Measurements from ENCODE around the gene FECH. TPM values are rescaled to one million over a fixed set of nuclear protein-coding genes. Genes with fewer than 3 reads are reported as not detected.

FECH gene
- total and polyA plus RNA-seq, 9 of the 15 experiments (the other 6 are each of a cell fraction or from before 2014, with no cell fraction given): 19.8 to 170 (median 56.8) TPM

DNA sequence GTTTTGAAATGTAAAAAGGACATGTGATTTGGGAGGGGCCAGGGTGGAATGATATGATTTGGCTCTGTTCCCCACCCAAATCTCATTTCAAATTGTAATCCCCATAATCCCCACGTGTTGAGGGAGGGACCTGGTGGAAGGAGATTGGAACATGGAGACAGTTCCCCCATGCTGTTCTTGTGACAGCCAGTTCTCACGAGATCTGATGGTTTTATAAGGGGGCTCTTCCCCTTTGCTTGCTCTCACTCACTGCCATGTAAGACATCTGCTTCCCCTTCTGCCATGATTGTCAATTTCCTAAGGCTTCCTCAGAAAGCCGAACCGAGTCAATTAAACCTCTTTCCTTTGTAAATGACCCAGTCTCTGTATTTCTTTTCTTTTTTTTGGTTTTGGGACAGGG, 39.2 kb downstream of the FECH start:
- no peaks in the 10 kb centered on the region for H3K9me3 ChIP-seq (replicated peaks; ENCODE audit: control insufficient read depth, insufficient read depth, low read depth, low read length)
- no peak overlapping the region for H3K27ac ChIP-seq (ENCODE audit: extremely low read depth, low read depth, low read length)
- H3K9ac ChIP-seq (ENCODE audit: insufficient read depth in 1 of 2, low read depth in 2 of 2, low read length in 2 of 2): no peak overlapping the region
- no peak for DNase-seq (ENCODE audit: extremely low read depth in 1 of 4, low spot score in 3 of 4)
- H3K36me3 ChIP-seq (ENCODE audit: control insufficient read depth, insufficient read depth, low read length): peaks cover 19% of the 10 kb centered on the region
- ChIA-PET POLR2A (no interaction called here), CTCF (ENCODE audit: low intra/inter-chr PET ratio) (no interaction called here)
- H3K4me1 ChIP-seq (replicated peaks in 1 of 2; ENCODE audit: control insufficient read depth in 2 of 2, insufficient read depth in 2 of 2, low read length in 2 of 2): no peaks in the 10 kb centered on the region
- TF ChIP-seq POLR2A (conservative IDR thresholded peaks at IDR 0.05) (peak; percentile 46; the same call in 1 of the 2 replicates), HNRNPK (IDR thresholded peaks at IDR 0.05; ENCODE audit: low read depth, low read length, poor library complexity, severe bottlenecking) (no peak), BRCA1 (IDR thresholded peaks at IDR 0.05) (no peak), BRCA1 (CRISPR knock-in tag; IDR thresholded peaks at IDR 0.05) (no peak), FOXP4 (CRISPR knock-in tag; IDR thresholded peaks at IDR 0.05; ENCODE audit: borderline replicate concordance) (no peak), ZFP36 (IDR thresholded peaks at IDR 0.05; ENCODE audit: low read depth, low read length, partially characterized antibody) (no peak), GTF2B (IDR thresholded peaks at IDR 0.05; ENCODE audit: extremely low read depth, insufficient read length) (no peak), ZBTB34 (CRISPR knock-in tag; IDR thresholded peaks at IDR 0.05) (no peak), PHF20 (IDR thresholded peaks at IDR 0.05; ENCODE audit: partially characterized antibody) (no peak), CHD2 (IDR thresholded peaks at IDR 0.05; ENCODE audit: low read depth, low read length) (peak; percentile 41; the same call in 1 of the 2 replicates)
- TF ChIP-seq, protein P1, sequence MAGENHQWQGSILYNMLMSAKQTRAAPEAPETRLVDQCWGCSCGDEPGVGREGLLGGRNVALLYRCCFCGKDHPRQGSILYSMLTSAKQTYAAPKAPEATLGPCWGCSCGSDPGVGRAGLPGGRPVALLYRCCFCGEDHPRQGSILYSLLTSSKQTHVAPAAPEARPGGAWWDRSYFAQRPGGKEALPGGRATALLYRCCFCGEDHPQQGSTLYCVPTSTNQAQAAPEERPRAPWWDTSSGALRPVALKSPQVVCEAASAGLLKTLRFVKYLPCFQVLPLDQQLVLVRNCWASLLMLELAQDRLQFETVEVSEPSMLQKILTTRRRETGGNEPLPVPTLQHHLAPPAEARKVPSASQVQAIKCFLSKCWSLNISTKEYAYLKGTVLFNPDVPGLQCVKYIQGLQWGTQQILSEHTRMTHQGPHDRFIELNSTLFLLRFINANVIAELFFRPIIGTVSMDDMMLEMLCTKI (IDR thresholded peaks at IDR 0.05; ENCODE audit: partially characterized antibody): no peak
- intact Hi-C loops (cut with micrococcal nuclease) (no loop called here), in situ Hi-C loops (cut with MboI) (no loop called here)
- H3K9me1 ChIP-seq (ENCODE audit: control insufficient read depth, insufficient read depth, low read length): no peaks in the 10 kb centered on the region
- H3K79me2 ChIP-seq (ENCODE audit: control insufficient read depth, insufficient read depth, low read length): no peaks in the 10 kb centered on the region
- H4K20me1 ChIP-seq (replicated peaks; ENCODE audit: control insufficient read depth, insufficient read depth, low read length): no peaks in the 10 kb centered on the region
- H3K4me3 ChIP-seq: no peak overlapping the region
- no peak overlapping the region for H3K4me2 ChIP-seq (ENCODE audit: insufficient read depth, low read length)
- BruUV-seq (replicated peaks): no TSS peak
- no peak overlapping the region for H2AFZ ChIP-seq (ENCODE audit: low read depth, low read length)
- ATAC-seq: peak; percentile 50
- H3K27me3 ChIP-seq (ENCODE audit: control insufficient read depth in 2 of 2, insufficient read depth in 2 of 2, low read length in 2 of 2): peaks cover 14 to 16% of the 10 kb centered on the region in 2 experiments
- 46% methylated on average over 4 of the region's 4 CpGs for WGBS (ENCODE audit: insufficient coverage, low coverage, missing lambda C conversion rate)
- FAIRE-seq: no peak
